HPDE6-E6E7 (cell line): ENCODE measurements around the gene PEX10.
"Not testable (repeated sequence)": the region's sequence is repeated elsewhere in the genome, so short reads cannot be mapped to it uniquely, and the experiment has no call there.

ENCODE experiments used
- DNase-seq: peaks from one replicate; pipeline ENCODE4 v3.0.0; 2011; ENCODE audit warnings: missing footprints; ENCODE audit errors: extremely low spot score

Gene PEX10

GRCh38 chr1:2412395-2412772 is at the start of gene PEX10:
Gene PEX10, minus strand, starts transcription at chr1:2412564. Its CDS starts 62 bp downstream, at chr1:2412502.
- peak; percentile 87 for DNase-seq

GRCh38 chr1:2460996-2461751 is 48.8 kb upstream of the PEX10 start:
- DNase-seq = no peak

GRCh38 chr1:2460203-2460602 is 47.8 kb upstream of the PEX10 start:
- DNase-seq = no peak

- DNase-seq = no peak
Observed at GRCh38 chr1:2459757-2460156, 47.4 kb upstream of the PEX10 start.

- DNase-seq = not testable (repeated sequence)
Observed at GRCh38 chr1:2459102-2459753, 46.9 kb upstream of the PEX10 start.

- no peak for DNase-seq
Observed at GRCh38 chr1:2458687-2459086, 46.3 kb upstream of the PEX10 start.

GRCh38 chr1:2457444-2457843 is 45.1 kb upstream of the PEX10 start:
- DNase-seq = no peak

- DNase-seq = no peak
Observed at GRCh38 chr1:2455757-2456156, 43.4 kb upstream of the PEX10 start.

- DNase-seq = no peak
Observed at GRCh38 chr1:2454227-2454626, 41.9 kb upstream of the PEX10 start.

GRCh38 chr1:2452932-2453315 is 40.6 kb upstream of the PEX10 start:
- DNase-seq = no peak

- DNase-seq = no peak
Observed at GRCh38 chr1:2452201-2452931, 40.0 kb upstream of the PEX10 start.

- peak; percentile 98 for DNase-seq
Observed at GRCh38 chr1:2451741-2452140, 39.4 kb upstream of the PEX10 start.

- DNase-seq = no peak
Observed at GRCh38 chr1:2449636-2450454, 37.5 kb upstream of the PEX10 start.

- no peak for DNase-seq
Observed at GRCh38 chr1:2448098-2448445, 35.7 kb upstream of the PEX10 start.

- no peak for DNase-seq
Observed at GRCh38 chr1:2447276-2448097, 35.1 kb upstream of the PEX10 start.

- DNase-seq = no peak
Observed at GRCh38 chr1:2446861-2447260, 34.5 kb upstream of the PEX10 start.

GRCh38 chr1:2446394-2446793 is 34.0 kb upstream of the PEX10 start:
- DNase-seq = no peak

GRCh38 chr1:2445823-2446215 is 33.5 kb upstream of the PEX10 start:
- DNase-seq = no peak

- no peak for DNase-seq
Observed at GRCh38 chr1:2445162-2445822, 32.9 kb upstream of the PEX10 start.

GRCh38 chr1:2444138-2444591 is 31.8 kb upstream of the PEX10 start:
- DNase-seq = no peak
